K562 (cell line): Measurements from ENCODE around the gene BCAS4. TPM values are rescaled to one million over a fixed set of nuclear protein-coding genes. Genes with fewer than 3 reads are reported as not detected.

Source experiments
- ATAC-seq: fragments of 200-7000 bp; cut with Tn5 transposase; 3 replicates; pipeline ENCODE4 v1.9.1; 2020; ENCODE audit warnings: moderate library complexity
- BruUV-seq: library from RNA; stranded (reverse); fragments of 400-500 nt; replicated peaks from 2 replicates; lab custom pipeline; 2021; lab: Mats Ljungman, UMichigan
- CTCF ChIA-PET: fragments of 300-600 bp; formaldehyde crosslinking; extraction: SDS; loops from one replicate; lab custom pipeline; 2021; ENCODE audit warnings: low intra/inter-chr PET ratio; lab: Yijun Ruan, JAX
- POLR2A ChIA-PET: fragments of 300-600, 350-650 bp; sonication (Branson Sonifier 250); formaldehyde crosslinking; extraction: SDS; loops from one replicate; lab custom pipeline; 2021; ENCODE audit warnings: antibody characterized with exemption, inconsistent platforms; lab: Yijun Ruan, JAX
- DNase-seq, 4 experiments: peaks; one replicate each; pipeline versions ENCODE4 v3.0.0 to v3.0.0-alpha.2; 2011 to 2018; ENCODE audit warnings: low spot score in 3 of 4, mixed read lengths in 3 of 4; ENCODE audit errors: extremely low read depth in 1 of 4
- FAIRE-seq: peaks from 2 replicates; lab custom pipeline; 2011; peaks lifted over from hg19 to GRCh38; lab: Jason Lieb, UNC
- H2AFZ ChIP-seq: 2 replicates; pipeline ENCODE4 v1.6.0; 2011; ENCODE audit warnings: low read depth, low read length, control low read depth, inconsistent platforms
- H3K27ac ChIP-seq: fragments of 200-600 bp; 3 replicates; pipeline ENCODE4 v1.8.0; 2011; ENCODE audit warnings: low read depth, mild to moderate bottlenecking, control low read depth, inconsistent platforms, low read length, moderate library complexity, mixed read lengths; ENCODE audit errors: extremely low read depth
- H3K27me3 ChIP-seq, 2 experiments: fragments of 300-600 bp in 1 of 2; 2 replicates in 1 of 2; 3 replicates in 1 of 2; pipeline versions ENCODE4 v1.6.0 to v1.8.0; 2011; ENCODE audit warnings: inconsistent platforms in 2 of 2, low read length in 2 of 2, mild to moderate bottlenecking in 1 of 2, mixed read lengths in 1 of 2, moderate library complexity in 1 of 2; ENCODE audit not compliant: control insufficient read depth in 2 of 2, insufficient read depth in 2 of 2
- H3K36me3 ChIP-seq: fragments of 300-600 bp; 3 replicates; pipeline ENCODE4 v1.8.0; 2011; ENCODE audit warnings: mild to moderate bottlenecking, low read length, inconsistent platforms; ENCODE audit not compliant: control insufficient read depth, insufficient read depth
- H3K4me1 ChIP-seq, 2 experiments: fragments of 200-600 bp in 1 of 2; replicated peaks in 1 of 2; 2 replicates in 1 of 2; 3 replicates in 1 of 2; pipeline versions ENCODE4 v1.5.1 to v1.8.0; 2011; ENCODE audit warnings: inconsistent platforms in 2 of 2, low read length in 2 of 2, mild to moderate bottlenecking in 1 of 2, mixed read lengths in 1 of 2, moderate library complexity in 1 of 2; ENCODE audit not compliant: control insufficient read depth in 2 of 2, insufficient read depth in 2 of 2
- H3K4me2 ChIP-seq: 2 replicates; pipeline ENCODE4 v1.6.1; 2011; ENCODE audit warnings: low read length, control low read depth, inconsistent platforms, mixed read lengths; ENCODE audit not compliant: insufficient read depth
- H3K4me3 ChIP-seq: fragments of 200-600 bp; sonication (generic), shearing (Covaris generic); 2 replicates; pipeline ENCODE4 v1.5.1; 2016; ENCODE audit warnings: control low read depth, inconsistent platforms
- H3K79me2 ChIP-seq: fragments of 200-600 bp; 3 replicates; pipeline ENCODE4 v1.8.0; 2011; ENCODE audit warnings: low read length, inconsistent platforms; ENCODE audit not compliant: control insufficient read depth, insufficient read depth
- H3K9ac ChIP-seq, 2 experiments: 2 replicates each; pipeline versions ENCODE4 v1.6.0 to v1.6.1; 2011; ENCODE audit warnings: low read depth in 2 of 2, low read length in 2 of 2, control low read depth in 1 of 2, inconsistent platforms in 1 of 2, mild to moderate bottlenecking in 1 of 2, mixed read lengths in 1 of 2; ENCODE audit not compliant: insufficient read depth in 1 of 2
- H3K9me1 ChIP-seq: one replicate; pipeline ENCODE4 v1.6.0; 2011; ENCODE audit warnings: inconsistent platforms, mild to moderate bottlenecking, low read length, moderate library complexity; ENCODE audit not compliant: control insufficient read depth, insufficient read depth
- H3K9me3 ChIP-seq: replicated peaks from 2 replicates; pipeline ENCODE4 v1.5.1; 2011; ENCODE audit warnings: low read depth, low read length, inconsistent platforms; ENCODE audit not compliant: control insufficient read depth, insufficient read depth
- H4K20me1 ChIP-seq: replicated peaks from 2 replicates; pipeline ENCODE4 v1.6.1; 2011; ENCODE audit warnings: low read length, inconsistent platforms, mixed read lengths; ENCODE audit not compliant: control insufficient read depth, insufficient read depth
- ATF3 ChIP-seq, 2 experiments: fragments of 450-650 bp in 1 of 2; sonication (generic) in 1 of 2; formaldehyde crosslinking in 1 of 2; IDR thresholded peaks in 1 of 2; conservative IDR thresholded peaks in 1 of 2; 2 replicates each; pipeline versions ENCODE4 v1.6.1 to v1.8.1; 2016 to 2023; ENCODE audit warnings: mild to moderate bottlenecking in 2 of 2, moderate library complexity in 2 of 2, inconsistent platforms in 1 of 2, missing genetic modification reagents in 1 of 2
- ESRRA ChIP-seq: fragments of 450-650 bp; IDR thresholded peaks from 2 replicates; pipeline ENCODE4 v1.6.1; 2014; ENCODE audit warnings: low read depth, mild to moderate bottlenecking, moderate library complexity, borderline replicate concordance
- KAT2B ChIP-seq: IDR thresholded peaks from one replicate; pipeline ENCODE4 v1.6.1; 2012; ENCODE audit warnings: low read depth, mild to moderate bottlenecking, control low read depth, inconsistent platforms, low read length, moderate library complexity
- KAT7 ChIP-seq: sonication (generic); formaldehyde crosslinking; IDR thresholded peaks from 2 replicates; pipeline ENCODE4 v1.8.0; 2022; ENCODE audit warnings: missing genetic modification reagents, mild to moderate bottlenecking, borderline replicate concordance
- KLF10 ChIP-seq: fragments of 250-450 bp; sonication (Bioruptor Pico); IDR thresholded peaks from 2 replicates; pipeline ENCODE4 v1.6.1; 2021; ENCODE audit warnings: matching md5 sums
- NR1H2 ChIP-seq: sonication (generic); formaldehyde crosslinking; IDR thresholded peaks from 2 replicates; pipeline ENCODE4 v1.4.0; 2020; ENCODE audit warnings: mild to moderate bottlenecking, missing genetic modification reagents
- POLR2AphosphoS5 ChIP-seq: IDR thresholded peaks from 2 replicates; pipeline ENCODE4 v1.6.1; 2011; ENCODE audit warnings: mild to moderate bottlenecking, low read depth, low read length, moderate library complexity; ENCODE audit not compliant: control insufficient read depth, insufficient read depth
- PRDM10 ChIP-seq: fragments of 450-650 bp; IDR thresholded peaks from 2 replicates; pipeline ENCODE4 v1.6.1; 2018; ENCODE audit not compliant: partially characterized antibody
- SMARCA4 ChIP-seq: fragments of 450-650 bp; IDR thresholded peaks from 2 replicates; pipeline ENCODE4 v1.6.1; 2016
- ZNF12 ChIP-seq: sonication (generic); formaldehyde crosslinking; IDR thresholded peaks from 2 replicates; pipeline ENCODE4 v1.4.0; 2020; ENCODE audit warnings: mild to moderate bottlenecking, missing genetic modification reagents
- ZNF354B ChIP-seq: fragments of 250-450 bp; sonication (Bioruptor Pico); IDR thresholded peaks from 2 replicates; pipeline ENCODE4 v1.4.0; 2020
- WGBS: fragments of 100-300 bp; shearing (Covaris generic); methylation state at CpG from one replicate; pipeline ENCODE4 v1.1.6; 2016; ENCODE audit warnings: low coverage, mixed read lengths; ENCODE audit not compliant: insufficient coverage; ENCODE audit errors: missing lambda C conversion rate; 5-methylcytosine and 5-hydroxymethylcytosine counted together
- in situ Hi-C: fragments of 300-500 bp; cut with MboI; formaldehyde crosslinking; loops from 4 replicates; pipeline ENCODE4 v1.15.0; 2018; ENCODE audit warnings: inconsistent platforms, mixed read lengths
- intact Hi-C: fragments of 100-400 bp; cut with micrococcal nuclease; formaldehyde crosslinking; loops from 2 replicates; pipeline ENCODE4 v1.14.2; 2022
- polyA plus RNA-seq, 8 experiments: library from polyadenylated mRNA; depleted of rRNA in 4 of 8; stranded (reverse) in 5 of 8; unstranded in 3 of 8; fragments of >200 nt; fragmentation: Nextera tagmentation in 2 of 8; fragmentation: Illumina TruSeq in 1 of 8; extraction: Ambion mirVana in 2 of 8; extraction: Trizol in 1 of 8; gene quantifications; 2 replicates each; pipeline versions ENCODE4 v1.2.1 to v1.2.3, GENCODE V29; 2011 to 2014; ENCODE audit warnings: inconsistent platforms in 1 of 8, missing spikeins in 1 of 8
- total RNA-seq, 7 experiments: library from RNA; depleted of rRNA in 6 of 7; stranded (reverse); fragments of >200 nt in 6 of 7; fragmentation: Illumina TruSeq in 2 of 7; extraction: Trizol in 2 of 7; gene quantifications; 2 replicates each; pipeline versions ENCODE4 v1.2.1 to v1.2.3, GENCODE V29; 2011 to 2021; ENCODE audit warnings: low replicate concordance in 1 of 7

Gene BCAS4
- total and polyA plus RNA-seq, 9 of the 15 experiments (the other 6 are each of a cell fraction or from before 2014, with no cell fraction given) = 0.15 to 2.3 (median 0.47) TPM

GRCh38 chr20:50900261-50900660 lies 105.4 kb downstream of the BCAS4 start:
- ATAC-seq (no peak), DNase-seq (no peak), FAIRE-seq (no peak)
- H3K9me3 ChIP-seq = no peaks in the 10 kb centered on the region
- CTCF ChIA-PET = no interaction called here
- H3K9me1 ChIP-seq = peaks cover 9% of the 10 kb centered on the region
- POLR2A ChIA-PET = interaction anchor here (0.6 to 1.9 kb wide), 3 partner anchors 15 to 19 kb away, joined by 3 to 4 read pairs (median 3); no protein-coding TSS in a partner anchor
- no peak overlapping the region for H2AFZ ChIP-seq
- in situ Hi-C loops = no loop called here
- H3K27me3 ChIP-seq = no peaks in the 10 kb centered on the region
- H3K27ac ChIP-seq = no peak overlapping the region
- H3K4me2 ChIP-seq = no peak overlapping the region
- no peak for TF ChIP-seq NR1H2 (CRISPR knock-in tag)
- TF ChIP-seq SMARCA4 = no peak
- TF ChIP-seq ESRRA = no peak
- TF ChIP-seq KLF10 (CRISPR knock-in tag) = no peak
- no peak for TF ChIP-seq KAT2B
- no peak for TF ChIP-seq KAT7
- peak; percentile 34 for TF ChIP-seq ATF3 (IDR thresholded peaks at IDR 0.05)
- no peak for TF ChIP-seq ATF3 (CRISPR knock-in tag; conservative IDR thresholded peaks at IDR 0.05)
- peak; percentile 42 for TF ChIP-seq PRDM10
- no peak for TF ChIP-seq POLR2AphosphoS5
- no peak for TF ChIP-seq ZNF12
- no peak for TF ChIP-seq ZNF354B (CRISPR knock-in tag)
- peaks cover 68% of the 10 kb centered on the region for H3K79me2 ChIP-seq
- intact Hi-C loops = no loop called here
- WGBS = 96% methylated on average over 7 of the region's 7 CpGs
- H3K9ac ChIP-seq = no peak overlapping the region
- no TSS peak for BruUV-seq
- peaks cover 78% of the 10 kb centered on the region for H3K36me3 ChIP-seq
- no peak overlapping the region for H3K4me3 ChIP-seq
- H4K20me1 ChIP-seq = peaks cover 19% of the 10 kb centered on the region; the same call in 1 of the 2 replicates
- peaks cover 0 to 32% of the 10 kb centered on the region in 2 experiments for H3K4me1 ChIP-seq
